Effector memory CD4-positive, alpha-beta T cell (primary cell): Measurements from ENCODE around the gene EEFSEC.

ENCODE experiments used
- DNase-seq, 3 donors: peaks; one replicate each; pipeline ENCODE4 v3.0.0-alpha.2; 2020
- H3K27ac ChIP-seq: 2 replicates; pipeline ENCODE4 v1.7.0; 2013; ENCODE audit warnings: mild to moderate bottlenecking, low read length, moderate library complexity; ENCODE audit not compliant: insufficient read depth, poor library complexity, severe bottlenecking
- H3K27me3 ChIP-seq: replicated peaks from 2 replicates; pipeline ENCODE4 v1.7.0; 2013; ENCODE audit warnings: mild to moderate bottlenecking, low read length; ENCODE audit not compliant: insufficient read depth, control insufficient read depth, poor library complexity, severe bottlenecking
- H3K36me3 ChIP-seq: 2 replicates; pipeline ENCODE4 v1.7.0; 2013; ENCODE audit warnings: mild to moderate bottlenecking, low read length, moderate library complexity; ENCODE audit not compliant: control insufficient read depth, insufficient read depth
- H3K4me1 ChIP-seq: 2 replicates; pipeline ENCODE4 v1.7.0; 2013; ENCODE audit warnings: low read length, mild to moderate bottlenecking; ENCODE audit not compliant: control insufficient read depth, insufficient read depth, poor library complexity, severe bottlenecking
- H3K4me3 ChIP-seq: 2 replicates; pipeline ENCODE4 v1.7.0; 2013; ENCODE audit warnings: low read length, low read depth, mild to moderate bottlenecking; ENCODE audit not compliant: insufficient read depth, poor library complexity, severe bottlenecking
- H3K9me3 ChIP-seq: 2 replicates; pipeline ENCODE4 v1.7.0; 2013; ENCODE audit warnings: mild to moderate bottlenecking, low read length, moderate library complexity; ENCODE audit not compliant: control insufficient read depth

The EEFSEC gene

GRCh38 chr3:128128251-128128650, 25.0 kb upstream of the EEFSEC start:
- Histone ChIP-seq H3K4me1 (peaks cover 9% of the 10 kb centered on the region), H3K4me3 (no peak overlapping the region), H3K9me3 (no peaks in the 10 kb centered on the region), H3K27me3 (no peaks in the 10 kb centered on the region), H3K36me3 (no peaks in the 10 kb centered on the region), H3K27ac (no peak overlapping the region)
- DNase-seq = no peak

- no peak for DNase-seq
- no peak overlapping the region for H3K27ac ChIP-seq
- H3K36me3 ChIP-seq = no peaks in the 10 kb centered on the region
- no peaks in the 10 kb centered on the region for H3K9me3 ChIP-seq
- no peak overlapping the region for H3K4me3 ChIP-seq
- no peaks in the 10 kb centered on the region for H3K4me1 ChIP-seq
- H3K27me3 ChIP-seq = no peaks in the 10 kb centered on the region
These were observed 21.2 kb upstream of the EEFSEC start for GRCh38 chr3:128131897-128132646.

GRCh38 chr3:128133273-128133883, 19.9 kb upstream of the EEFSEC start:
- peak; percentile 19 to 31 (median 20) for DNase-seq
- H3K9me3 ChIP-seq = no peaks in the 10 kb centered on the region
- H3K4me1 ChIP-seq = no peaks in the 10 kb centered on the region
- H3K27me3 ChIP-seq = no peaks in the 10 kb centered on the region
- no peak overlapping the region for H3K27ac ChIP-seq
- H3K4me3 ChIP-seq = no peak overlapping the region
- no peaks in the 10 kb centered on the region for H3K36me3 ChIP-seq

DNA sequence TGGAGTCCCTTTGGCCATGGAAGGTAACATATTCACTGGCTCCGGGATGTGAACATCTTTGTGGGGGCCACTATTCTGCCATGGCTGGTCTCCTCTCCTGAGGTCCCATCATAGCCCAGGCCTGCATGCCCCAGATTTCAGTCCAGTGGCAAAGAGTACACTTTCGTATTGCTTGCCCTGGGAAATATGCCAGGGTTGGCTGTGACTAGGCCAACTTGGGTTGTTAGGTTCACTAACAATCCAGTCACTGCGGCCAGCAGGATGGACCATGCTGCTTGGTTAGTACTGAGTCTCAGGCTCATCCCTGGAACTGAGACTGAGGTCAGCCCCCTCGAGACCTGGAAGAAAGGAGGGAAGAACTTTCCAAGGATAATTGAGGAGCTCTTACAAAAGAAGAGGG, 9.8 kb upstream of the EEFSEC start:
- Histone ChIP-seq H3K27me3 (no peaks in the 10 kb centered on the region), H3K9me3 (no peaks in the 10 kb centered on the region), H3K4me1 (no peaks in the 10 kb centered on the region), H3K27ac (no peak overlapping the region), H3K4me3 (no peak overlapping the region), H3K36me3 (no peaks in the 10 kb centered on the region)
- DNase-seq = no peak

DNA sequence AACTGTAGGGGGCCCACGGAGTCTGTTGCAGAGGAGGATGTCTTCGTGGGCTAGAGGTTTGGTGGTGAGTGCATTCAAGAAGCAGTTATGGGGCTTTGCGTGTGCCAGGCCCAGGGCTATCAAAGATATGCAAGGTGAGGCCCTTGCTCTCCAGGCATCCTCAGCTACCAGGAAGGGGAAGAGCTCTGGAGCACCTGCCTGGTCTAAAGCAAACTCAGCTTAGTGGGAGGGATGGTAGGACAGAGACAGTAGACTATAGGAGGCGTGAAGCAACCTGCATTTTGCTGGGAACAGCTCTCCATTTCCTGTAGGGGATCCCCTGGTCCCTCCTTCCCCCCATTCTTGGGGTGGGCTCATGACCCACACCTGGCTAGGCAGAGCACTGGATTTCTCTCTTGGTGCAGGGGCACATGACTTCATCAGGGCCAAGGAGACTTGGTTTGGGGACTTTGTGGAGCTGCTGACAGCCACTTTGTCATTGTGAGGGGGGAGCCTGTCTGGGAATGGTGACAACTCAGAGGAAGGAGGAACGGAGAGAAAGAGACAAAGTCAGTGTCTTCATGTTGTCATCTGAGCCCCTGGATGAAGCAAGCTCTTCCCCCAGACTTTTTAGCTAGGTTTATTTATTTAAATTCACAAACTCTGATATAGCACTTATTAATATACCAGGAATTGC, 8.6 kb upstream of the EEFSEC start:
- H3K4me3 ChIP-seq = no peak overlapping the region
- H3K27me3 ChIP-seq = no peaks in the 10 kb centered on the region
- H3K9me3 ChIP-seq = no peaks in the 10 kb centered on the region
- no peak overlapping the region for H3K27ac ChIP-seq
- no peaks in the 10 kb centered on the region for H3K36me3 ChIP-seq
- H3K4me1 ChIP-seq = no peaks in the 10 kb centered on the region
- no peak for DNase-seq

GRCh38 chr3:128145279-128145678, 8.0 kb upstream of the EEFSEC start:
- no peak for DNase-seq
- Histone ChIP-seq H3K9me3 (no peaks in the 10 kb centered on the region), H3K27ac (no peak overlapping the region), H3K27me3 (no peaks in the 10 kb centered on the region), H3K4me1 (no peaks in the 10 kb centered on the region), H3K36me3 (no peaks in the 10 kb centered on the region), H3K4me3 (no peak overlapping the region)

DNA sequence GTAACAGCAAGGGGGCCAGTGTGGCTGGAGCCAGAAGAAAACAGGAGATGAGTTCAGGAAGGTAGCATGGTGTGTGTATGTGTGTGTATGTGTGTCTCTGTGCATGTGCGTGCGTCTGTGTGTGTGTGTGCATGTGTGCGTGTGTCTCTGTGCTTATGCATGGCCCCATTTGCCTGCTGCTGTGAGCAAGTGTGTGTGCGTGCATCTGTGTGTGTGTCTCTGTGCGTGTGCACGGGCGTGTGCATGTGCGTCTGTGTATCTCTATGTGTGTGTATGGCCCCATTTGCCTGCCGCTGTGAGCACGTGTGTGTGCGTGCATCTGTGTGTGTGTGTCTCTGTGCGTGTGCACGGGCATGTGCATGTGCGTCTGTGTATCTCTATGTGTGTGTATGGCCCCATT, 7.1 kb upstream of the EEFSEC start:
- Histone ChIP-seq H3K27me3 (no peaks in the 10 kb centered on the region), H3K27ac (no peak overlapping the region), H3K36me3 (no peaks in the 10 kb centered on the region), H3K4me3 (no peak overlapping the region), H3K9me3 (no peaks in the 10 kb centered on the region), H3K4me1 (no peaks in the 10 kb centered on the region)
- no peak for DNase-seq

GRCh38 chr3:128149650-128150049, 3.6 kb upstream of the EEFSEC start:
- Histone ChIP-seq H3K4me1 (no peaks in the 10 kb centered on the region), H3K27me3 (no peaks in the 10 kb centered on the region), H3K27ac (no peak overlapping the region), H3K36me3 (no peaks in the 10 kb centered on the region), H3K4me3 (no peak overlapping the region), H3K9me3 (no peaks in the 10 kb centered on the region)
- no peak for DNase-seq

GRCh38 chr3:128151758-128152274, 1.5 kb upstream of the EEFSEC start:
- H3K4me3 ChIP-seq = no peak overlapping the region
- H3K27me3 ChIP-seq = no peaks in the 10 kb centered on the region

More at GRCh38 chr3:128151758-128152274, 1.5 kb upstream of the EEFSEC start:
- Histone ChIP-seq H3K36me3 (no peaks in the 10 kb centered on the region), H3K9me3 (no peaks in the 10 kb centered on the region), H3K4me1 (no peaks in the 10 kb centered on the region), H3K27ac (no peak overlapping the region)
- DNase-seq = no peak
